ENCODE measurements around the gene TNF. TPM values are rescaled to one million over a fixed set of nuclear protein-coding genes. Genes with fewer than 3 reads are reported as not detected.
A peak's percentile ranks its signal among the peaks of the same experiment; 100 is the strongest.

The TNF gene
- polyA plus RNA-seq, 1 of the 3 experiments (the other 2 are of a cell fraction), result not detected

DNA sequence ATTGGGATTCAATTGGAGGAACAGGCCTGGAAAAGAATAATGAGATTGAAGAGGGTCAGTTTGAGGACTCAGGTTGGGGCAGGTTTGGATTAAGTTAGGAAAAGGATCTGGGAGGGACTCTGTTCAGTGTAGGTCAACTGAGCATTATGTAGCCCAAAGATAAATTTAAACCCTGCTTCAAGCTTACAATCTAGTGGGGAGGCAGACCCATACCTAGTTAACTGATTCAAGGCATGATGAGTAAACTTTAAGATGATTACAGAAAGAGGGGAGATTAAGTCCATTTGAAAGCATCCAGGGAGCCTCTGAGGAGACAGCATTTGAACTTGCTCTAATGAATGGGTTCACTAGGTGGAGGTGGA, 14.7 kb upstream of the TNF start:
- no peaks in the 10 kb centered on the region for H3K27me3 ChIP-seq (ENCODE audit: insufficient read depth)
- no peaks in the 10 kb centered on the region for H3K9me3 ChIP-seq
- no peak overlapping the region for H2AFZ ChIP-seq (ENCODE audit: low read depth)
- no peaks in the 10 kb centered on the region for H4K20me1 ChIP-seq (ENCODE audit: insufficient read depth)
- peaks cover 16 to 26% of the 10 kb centered on the region in 2 experiments for H3K36me3 ChIP-seq (replicated peaks in 1 of 2; ENCODE audit: control insufficient read depth in 1 of 2, insufficient read depth in 2 of 2, low read length in 1 of 2)
- H3K27ac ChIP-seq (ENCODE audit: low read depth in 2 of 2, low read length in 1 of 2), result peak overlapping the region; percentile 14 to 77; a peak in 3 of 4 replicates
- peak overlapping the region; percentile 66 for H3K4me2 ChIP-seq
- ChIA-PET POLR2A (no interaction called here), CTCF (interaction anchor here (0.9 to 5.7 kb wide), 4 partner anchors 12 to 38 kb away, joined by 3 to 29 read pairs (median 4); partner anchors contain the start of genes ATP6V1G2 and LTB)
- H3K4me3 ChIP-seq (ENCODE audit: low read depth in 2 of 2, low read length in 1 of 2), result no peak overlapping the region
- peaks cover 0 to 20% of the 10 kb centered on the region in 2 experiments; a peak in 3 of 4 replicates for H3K4me1 ChIP-seq (ENCODE audit: control insufficient read depth in 1 of 2, insufficient read depth in 2 of 2, low read depth in 1 of 2, low read length in 1 of 2)
- DNase-seq, result no peak
- peaks cover 33% of the 10 kb centered on the region for H3F3A ChIP-seq (replicated peaks; ENCODE audit: insufficient read depth)
- peak overlapping the region; percentile 43; the same call in 1 of the 2 replicates for H3K9ac ChIP-seq
- 0 out of 2 replicates have a peak, but pooled peaks cover 6% of the 10 kb centered on the region for H3K79me2 ChIP-seq (ENCODE audit: insufficient read depth)
- H3K9me2 ChIP-seq, result no peaks in the 10 kb centered on the region
- TF ChIP-seq ELF1 (IDR thresholded peaks at IDR 0.05), result no peak
- TF ChIP-seq CHD2 (IDR thresholded peaks at IDR 0.05; ENCODE audit: low read length, partially characterized antibody), result no peak
- TF ChIP-seq, protein P1, sequence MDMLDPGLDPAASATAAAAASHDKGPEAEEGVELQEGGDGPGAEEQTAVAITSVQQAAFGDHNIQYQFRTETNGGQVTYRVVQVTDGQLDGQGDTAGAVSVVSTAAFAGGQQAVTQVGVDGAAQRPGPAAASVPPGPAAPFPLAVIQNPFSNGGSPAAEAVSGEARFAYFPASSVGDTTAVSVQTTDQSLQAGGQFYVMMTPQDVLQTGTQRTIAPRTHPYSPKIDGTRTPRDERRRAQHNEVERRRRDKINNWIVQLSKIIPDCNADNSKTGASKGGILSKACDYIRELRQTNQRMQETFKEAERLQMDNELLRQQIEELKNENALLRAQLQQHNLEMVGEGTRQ (IDR thresholded peaks at IDR 0.05; ENCODE audit: borderline replicate concordance, low read depth, low read length), result no peak
- TF ChIP-seq, protein P2, sequence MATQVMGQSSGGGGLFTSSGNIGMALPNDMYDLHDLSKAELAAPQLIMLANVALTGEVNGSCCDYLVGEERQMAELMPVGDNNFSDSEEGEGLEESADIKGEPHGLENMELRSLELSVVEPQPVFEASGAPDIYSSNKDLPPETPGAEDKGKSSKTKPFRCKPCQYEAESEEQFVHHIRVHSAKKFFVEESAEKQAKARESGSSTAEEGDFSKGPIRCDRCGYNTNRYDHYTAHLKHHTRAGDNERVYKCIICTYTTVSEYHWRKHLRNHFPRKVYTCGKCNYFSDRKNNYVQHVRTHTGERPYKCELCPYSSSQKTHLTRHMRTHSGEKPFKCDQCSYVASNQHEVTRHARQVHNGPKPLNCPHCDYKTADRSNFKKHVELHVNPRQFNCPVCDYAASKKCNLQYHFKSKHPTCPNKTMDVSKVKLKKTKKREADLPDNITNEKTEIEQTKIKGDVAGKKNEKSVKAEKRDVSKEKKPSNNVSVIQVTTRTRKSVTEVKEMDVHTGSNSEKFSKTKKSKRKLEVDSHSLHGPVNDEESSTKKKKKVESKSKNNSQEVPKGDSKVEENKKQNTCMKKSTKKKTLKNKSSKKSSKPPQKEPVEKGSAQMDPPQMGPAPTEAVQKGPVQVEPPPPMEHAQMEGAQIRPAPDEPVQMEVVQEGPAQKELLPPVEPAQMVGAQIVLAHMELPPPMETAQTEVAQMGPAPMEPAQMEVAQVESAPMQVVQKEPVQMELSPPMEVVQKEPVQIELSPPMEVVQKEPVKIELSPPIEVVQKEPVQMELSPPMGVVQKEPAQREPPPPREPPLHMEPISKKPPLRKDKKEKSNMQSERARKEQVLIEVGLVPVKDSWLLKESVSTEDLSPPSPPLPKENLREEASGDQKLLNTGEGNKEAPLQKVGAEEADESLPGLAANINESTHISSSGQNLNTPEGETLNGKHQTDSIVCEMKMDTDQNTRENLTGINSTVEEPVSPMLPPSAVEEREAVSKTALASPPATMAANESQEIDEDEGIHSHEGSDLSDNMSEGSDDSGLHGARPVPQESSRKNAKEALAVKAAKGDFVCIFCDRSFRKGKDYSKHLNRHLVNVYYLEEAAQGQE (IDR thresholded peaks at IDR 0.05; ENCODE audit: low read depth, low read length), result no peak
- TF ChIP-seq EZH2phosphoT487 (IDR thresholded peaks at IDR 0.05; ENCODE audit: borderline replicate concordance, low read depth), result no peak
- TF ChIP-seq, protein P3, sequence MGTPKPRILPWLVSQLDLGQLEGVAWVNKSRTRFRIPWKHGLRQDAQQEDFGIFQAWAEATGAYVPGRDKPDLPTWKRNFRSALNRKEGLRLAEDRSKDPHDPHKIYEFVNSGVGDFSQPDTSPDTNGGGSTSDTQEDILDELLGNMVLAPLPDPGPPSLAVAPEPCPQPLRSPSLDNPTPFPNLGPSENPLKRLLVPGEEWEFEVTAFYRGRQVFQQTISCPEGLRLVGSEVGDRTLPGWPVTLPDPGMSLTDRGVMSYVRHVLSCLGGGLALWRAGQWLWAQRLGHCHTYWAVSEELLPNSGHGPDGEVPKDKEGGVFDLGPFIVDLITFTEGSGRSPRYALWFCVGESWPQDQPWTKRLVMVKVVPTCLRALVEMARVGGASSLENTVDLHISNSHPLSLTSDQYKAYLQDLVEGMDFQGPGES (IDR thresholded peaks at IDR 0.05; ENCODE audit: low read depth, low read length), result no peak
- TF ChIP-seq JUND (IDR thresholded peaks at IDR 0.05), result no peak
- TF ChIP-seq, protein P4, sequence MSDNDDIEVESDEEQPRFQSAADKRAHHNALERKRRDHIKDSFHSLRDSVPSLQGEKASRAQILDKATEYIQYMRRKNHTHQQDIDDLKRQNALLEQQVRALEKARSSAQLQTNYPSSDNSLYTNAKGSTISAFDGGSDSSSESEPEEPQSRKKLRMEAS (IDR thresholded peaks at IDR 0.05; ENCODE audit: low read depth), result no peak
- TF ChIP-seq EP300 (IDR thresholded peaks at IDR 0.05; ENCODE audit: borderline replicate concordance in 1 of 2, low read depth in 1 of 2, low read length in 1 of 2), result no peak
- TF ChIP-seq GATA2 (CRISPR knock-in tag; IDR thresholded peaks at IDR 0.05), result no peak
- TF ChIP-seq RFX5 (IDR thresholded peaks at IDR 0.05; ENCODE audit: low read length), result no peak
- no peak for TF ChIP-seq RCOR1 (IDR thresholded peaks at IDR 0.05; ENCODE audit: low read length)
- TF ChIP-seq, protein P5, sequence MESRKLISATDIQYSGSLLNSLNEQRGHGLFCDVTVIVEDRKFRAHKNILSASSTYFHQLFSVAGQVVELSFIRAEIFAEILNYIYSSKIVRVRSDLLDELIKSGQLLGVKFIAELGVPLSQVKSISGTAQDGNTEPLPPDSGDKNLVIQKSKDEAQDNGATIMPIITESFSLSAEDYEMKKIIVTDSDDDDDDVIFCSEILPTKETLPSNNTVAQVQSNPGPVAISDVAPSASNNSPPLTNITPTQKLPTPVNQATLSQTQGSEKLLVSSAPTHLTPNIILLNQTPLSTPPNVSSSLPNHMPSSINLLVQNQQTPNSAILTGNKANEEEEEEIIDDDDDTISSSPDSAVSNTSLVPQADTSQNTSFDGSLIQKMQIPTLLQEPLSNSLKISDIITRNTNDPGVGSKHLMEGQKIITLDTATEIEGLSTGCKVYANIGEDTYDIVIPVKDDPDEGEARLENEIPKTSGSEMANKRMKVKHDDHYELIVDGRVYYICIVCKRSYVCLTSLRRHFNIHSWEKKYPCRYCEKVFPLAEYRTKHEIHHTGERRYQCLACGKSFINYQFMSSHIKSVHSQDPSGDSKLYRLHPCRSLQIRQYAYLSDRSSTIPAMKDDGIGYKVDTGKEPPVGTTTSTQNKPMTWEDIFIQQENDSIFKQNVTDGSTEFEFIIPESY (IDR thresholded peaks at IDR 0.05; ENCODE audit: borderline replicate concordance, low read depth), result no peak
- no peak for TF ChIP-seq TCF12 (IDR thresholded peaks at IDR 0.05)
